Upper lobe of left lung (tissue), 6 donors: ENCODE results near the gene TACC2. TPM values are rescaled to one million over a fixed set of nuclear protein-coding genes. Genes with fewer than 3 reads are reported as not detected.

Experiments used
- ATAC-seq, 2 donors: fragments of 200-7000 bp; cut with Tn5 transposase; one replicate each; pipeline ENCODE4 v1.9.1; 2022; ENCODE audit warnings: mild to moderate bottlenecking in 2 of 2, moderate library complexity in 2 of 2; ENCODE audit not compliant: low FRiP score in 2 of 2
- DNase-seq, 2 donors: peaks; one replicate each; pipeline ENCODE4 v3.0.0-alpha.2; 2019 to 2020
- H3K27ac ChIP-seq, 4 donors: fragments of 200-600 bp; sonication (generic); one replicate each; pipeline ENCODE4 v1.5.1; 2016 to 2019
- H3K27me3 ChIP-seq, 4 donors: fragments of 200-600 bp; sonication (generic); one replicate each; pipeline ENCODE4 v1.5.1; 2017 to 2019
- H3K36me3 ChIP-seq, 4 donors: fragments of 200-600 bp; sonication (generic); one replicate each; pipeline ENCODE4 v1.5.1; 2016 to 2019
- H3K4me1 ChIP-seq, 4 donors: fragments of 200-600 bp; sonication (generic); one replicate each; pipeline ENCODE4 v1.5.1; 2018 to 2019
- H3K4me3 ChIP-seq, 4 donors: fragments of 200-600 bp; sonication (generic); one replicate each; pipeline ENCODE4 v1.5.1; 2017 to 2019; ENCODE audit warnings: mild to moderate bottlenecking in 2 of 4, moderate library complexity in 1 of 4
- H3K9me3 ChIP-seq, 4 donors: fragments of 200-600 bp; sonication (generic); one replicate each; pipeline ENCODE4 v1.5.1; 2018 to 2019
- EP300 ChIP-seq, 4 donors: sonication (generic); formaldehyde crosslinking; IDR thresholded peaks; one replicate each; pipeline ENCODE4 v1.5.1; 2017; ENCODE audit warnings: antibody characterized with exemption in 4 of 4, control low read depth in 2 of 4
- POLR2A ChIP-seq, 4 donors: fragments of 450-650 bp; IDR thresholded peaks; one replicate each; pipeline ENCODE4 v1.5.1; 2016 to 2017; ENCODE audit warnings: antibody characterized with exemption in 4 of 4, mild to moderate bottlenecking in 2 of 4
- POLR2AphosphoS5 ChIP-seq, 2 donors: sonication (generic); formaldehyde crosslinking; IDR thresholded peaks; one replicate each; pipeline ENCODE4 v1.5.1; 2017; ENCODE audit warnings: antibody characterized with exemption in 2 of 2
- WGBS, 2 donors: methylation state at CpG; one replicate each; pipeline ENCODE4 v1.1.5; 2017 to 2018; 5-methylcytosine and 5-hydroxymethylcytosine counted together
- total RNA-seq, 6 donors: library from RNA; depleted of rRNA in 4 of 6; stranded (reverse); fragments of >200 nt in 4 of 6; gene quantifications; one replicate each; pipeline versions ENCODE4 v1.1.0 to v1.2.1, GENCODE V29; 2016 to 2021
- TF ChIP-seq, protein P1 (sequence below), 6 experiments: fragments of 450-650 bp in 4 of 6; fragments of 200-600 bp in 2 of 6; sonication (generic) in 2 of 6; IDR thresholded peaks; one replicate each; pipeline ENCODE4 v1.5.1; 2016 to 2019; ENCODE audit warnings: antibody characterized with exemption in 6 of 6
- donor health status: DM: no; HTN: no; CAD: no; lungs with moderate emphysema.
- donor health status: DM: no; HTN: yes; CAD: no; lungs with severe emphysema.

The TACC2 gene
- total RNA-seq, 6 donors from 2014 or later: 158 to 701 (median 386) TPM

DNA sequence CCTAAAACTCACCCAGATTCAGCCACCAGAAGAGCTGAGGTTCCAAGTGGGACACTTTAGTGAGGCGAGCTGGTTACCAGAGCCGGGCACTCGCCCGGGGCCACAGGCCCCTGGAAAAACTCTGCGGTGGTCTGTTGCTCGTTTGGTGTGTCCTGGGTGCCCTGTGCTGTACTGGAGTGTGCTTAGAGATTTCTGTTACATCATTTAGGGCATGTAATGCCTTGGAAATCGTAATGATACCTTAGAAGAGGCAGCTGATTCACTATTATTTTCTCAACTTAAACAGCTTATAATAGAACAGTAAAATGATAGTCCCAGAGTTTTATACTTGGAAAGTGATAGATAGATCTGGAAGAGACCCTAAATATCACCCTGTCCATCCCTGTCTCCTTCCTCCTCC lies 233.7 kb downstream of the TACC2 start:
- WGBS, 2 donors: 94 to 96% methylated on average over 6 to 7 of the region's 7 CpGs
- ATAC-seq: no peak
- Histone ChIP-seq H3K4me3 (no peak overlapping the region), H3K36me3 (peaks cover 21 to 95% (median 72%) of the 10 kb centered on the region in 4 donors), H3K27me3 (no peaks in the 10 kb centered on the region), H3K4me1 (no peaks in the 10 kb centered on the region), H3K27ac (no peak overlapping the region), H3K9me3 (no peaks in the 10 kb centered on the region)
- DNase-seq: no peak
- no peak for TF ChIP-seq POLR2AphosphoS5 (IDR thresholded peaks at IDR 0.05)
- TF ChIP-seq EP300 (IDR thresholded peaks at IDR 0.05): no peak
- TF ChIP-seq, protein P1, sequence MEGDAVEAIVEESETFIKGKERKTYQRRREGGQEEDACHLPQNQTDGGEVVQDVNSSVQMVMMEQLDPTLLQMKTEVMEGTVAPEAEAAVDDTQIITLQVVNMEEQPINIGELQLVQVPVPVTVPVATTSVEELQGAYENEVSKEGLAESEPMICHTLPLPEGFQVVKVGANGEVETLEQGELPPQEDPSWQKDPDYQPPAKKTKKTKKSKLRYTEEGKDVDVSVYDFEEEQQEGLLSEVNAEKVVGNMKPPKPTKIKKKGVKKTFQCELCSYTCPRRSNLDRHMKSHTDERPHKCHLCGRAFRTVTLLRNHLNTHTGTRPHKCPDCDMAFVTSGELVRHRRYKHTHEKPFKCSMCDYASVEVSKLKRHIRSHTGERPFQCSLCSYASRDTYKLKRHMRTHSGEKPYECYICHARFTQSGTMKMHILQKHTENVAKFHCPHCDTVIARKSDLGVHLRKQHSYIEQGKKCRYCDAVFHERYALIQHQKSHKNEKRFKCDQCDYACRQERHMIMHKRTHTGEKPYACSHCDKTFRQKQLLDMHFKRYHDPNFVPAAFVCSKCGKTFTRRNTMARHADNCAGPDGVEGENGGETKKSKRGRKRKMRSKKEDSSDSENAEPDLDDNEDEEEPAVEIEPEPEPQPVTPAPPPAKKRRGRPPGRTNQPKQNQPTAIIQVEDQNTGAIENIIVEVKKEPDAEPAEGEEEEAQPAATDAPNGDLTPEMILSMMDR (IDR thresholded peaks at IDR 0.05): no peak
- no peak for TF ChIP-seq POLR2A (IDR thresholded peaks at IDR 0.05)

DNA sequence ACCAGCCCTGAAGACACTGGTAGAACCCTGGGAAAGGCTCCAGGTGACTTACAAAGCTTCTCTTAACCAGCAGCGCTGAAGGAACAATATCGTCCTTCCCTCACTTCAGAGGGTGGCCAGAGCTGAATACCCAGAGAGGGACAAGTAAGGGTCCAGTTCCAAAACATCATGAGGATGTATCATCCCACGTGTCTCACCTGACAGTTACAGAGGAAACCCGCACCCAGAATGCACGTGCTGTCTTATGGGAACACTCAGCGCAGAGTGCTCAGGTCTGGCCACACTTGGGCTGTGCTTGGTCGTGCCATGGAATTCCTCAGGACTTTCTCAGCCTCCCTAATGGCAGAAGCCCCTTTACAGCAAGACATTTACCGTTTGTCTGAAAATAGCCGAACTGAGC lies 235.2 kb downstream of the TACC2 start:
- no peak for TF ChIP-seq POLR2AphosphoS5 (IDR thresholded peaks at IDR 0.05)
- no peak for TF ChIP-seq POLR2A (IDR thresholded peaks at IDR 0.05)
- TF ChIP-seq, protein P1 (IDR thresholded peaks at IDR 0.05): no peak
- no peak for TF ChIP-seq EP300 (IDR thresholded peaks at IDR 0.05)
- DNase-seq (no peak), ATAC-seq (no peak)
- Histone ChIP-seq H3K27ac (no peak overlapping the region), H3K36me3 (peaks cover 27 to 95% (median 73%) of the 10 kb centered on the region in 4 donors), H3K27me3 (no peaks in the 10 kb centered on the region), H3K4me3 (no peak overlapping the region), H3K9me3 (no peaks in the 10 kb centered on the region), H3K4me1 (no peaks in the 10 kb centered on the region)
- WGBS, 2 donors: 90 to 93% methylated on average over 6 to 9 of the region's 9 CpGs

DNA sequence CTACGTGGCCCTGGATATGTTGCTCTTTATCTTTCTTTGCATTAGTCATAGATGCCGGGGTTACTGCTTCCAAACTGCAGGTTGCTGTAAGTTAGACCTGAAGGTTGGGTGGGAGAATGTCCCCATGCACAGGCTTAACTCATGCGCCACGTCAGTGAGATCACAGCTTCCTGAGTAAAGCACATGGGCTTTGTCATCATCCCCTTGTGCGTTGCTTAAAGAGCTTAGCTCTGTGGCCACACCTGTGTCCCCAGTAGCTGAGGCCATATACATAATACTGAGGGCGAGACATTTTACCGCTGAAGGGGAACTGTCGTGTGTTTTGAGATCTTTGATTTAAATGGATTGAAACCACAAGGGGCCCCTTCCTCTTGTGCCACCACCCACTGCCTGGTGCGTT lies 236.4 kb downstream of the TACC2 start:
- H3K4me1 ChIP-seq: no peaks in the 10 kb centered on the region
- WGBS, 2 donors: 72 to 80% methylated on average over 7 to 9 of the region's 9 CpGs
- peaks cover 28 to 99% (median 78%) of the 10 kb centered on the region in 4 donors for H3K36me3 ChIP-seq

DNA sequence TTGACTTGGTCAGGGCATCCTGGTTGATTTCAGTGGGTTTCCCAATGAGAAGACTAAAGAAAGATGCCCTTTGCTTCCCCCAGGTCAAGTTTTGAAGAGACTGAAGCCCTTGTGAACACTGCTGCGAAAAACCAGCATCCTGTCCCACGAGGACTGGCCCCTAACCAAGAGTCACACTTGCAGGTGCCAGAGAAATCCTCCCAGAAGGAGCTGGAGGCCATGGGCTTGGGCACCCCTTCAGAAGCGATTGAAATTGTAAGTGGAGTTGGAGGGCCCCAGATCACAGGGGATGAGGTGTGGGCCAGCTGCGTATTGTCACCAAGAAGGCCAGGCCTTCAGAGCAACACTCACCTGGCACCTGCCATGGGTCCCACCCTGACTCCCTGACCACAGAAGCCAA lies 238.8 kb downstream of the TACC2 start:
- TF ChIP-seq, protein P1 (IDR thresholded peaks at IDR 0.05): no peak
- TF ChIP-seq POLR2A (IDR thresholded peaks at IDR 0.05) (no peak), EP300 (IDR thresholded peaks at IDR 0.05) (no peak), POLR2AphosphoS5 (IDR thresholded peaks at IDR 0.05) (no peak)
- H3K27me3 ChIP-seq: no peaks in the 10 kb centered on the region
- WGBS, 2 donors: 92 to 93% methylated on average over 2 to 4 of the region's 4 CpGs
- peaks cover 24 to 94% (median 78%) of the 10 kb centered on the region in 4 donors for H3K36me3 ChIP-seq
- no peaks in the 10 kb centered on the region for H3K9me3 ChIP-seq
- H3K4me3 ChIP-seq: no peak overlapping the region
- DNase-seq (no peak), ATAC-seq (no peak)
- no peak overlapping the region for H3K27ac ChIP-seq
- H3K4me1 ChIP-seq: no peaks in the 10 kb centered on the region

More for the DNA sequence above, 236.4 kb downstream of the TACC2 start:
- TF ChIP-seq EP300 (IDR thresholded peaks at IDR 0.05) (no peak), POLR2A (IDR thresholded peaks at IDR 0.05) (no peak), POLR2AphosphoS5 (IDR thresholded peaks at IDR 0.05) (no peak)
- TF ChIP-seq, protein P1 (IDR thresholded peaks at IDR 0.05): no peak
- DNase-seq (no peak), ATAC-seq (no peak)
- H3K27me3 ChIP-seq: no peaks in the 10 kb centered on the region
- H3K27ac ChIP-seq: no peak overlapping the region
- H3K4me3 ChIP-seq: no peak overlapping the region
- H3K9me3 ChIP-seq: no peaks in the 10 kb centered on the region

DNA sequence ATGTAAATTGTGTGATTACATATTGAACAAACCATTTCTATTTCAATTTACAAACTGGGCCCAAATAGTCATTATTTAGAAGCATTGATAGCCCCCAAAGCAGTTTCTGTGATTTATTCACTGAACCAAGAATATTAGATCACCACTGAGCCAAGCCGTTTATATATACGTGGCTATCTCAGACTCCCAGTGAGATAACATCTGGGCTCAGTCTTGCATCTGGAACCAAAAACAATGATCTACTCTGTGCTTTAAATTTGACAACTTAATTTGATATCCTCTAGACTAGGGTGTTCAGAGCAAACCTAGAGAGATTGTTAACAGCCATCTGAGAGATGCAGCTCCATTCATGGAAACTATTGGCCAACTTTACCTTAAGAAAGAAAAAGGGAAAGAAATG lies 240.7 kb downstream of the TACC2 start:
- 61 to 83% methylated on average over 2 of the region's 2 CpGs for WGBS, 2 donors

More for the DNA sequence above, 240.7 kb downstream of the TACC2 start:
- ATAC-seq: no peak
- Histone ChIP-seq H3K36me3 (peaks cover 24 to 95% (median 71%) of the 10 kb centered on the region in 4 donors), H3K4me1 (no peaks in the 10 kb centered on the region), H3K27me3 (no peaks in the 10 kb centered on the region), H3K4me3 (no peak overlapping the region), H3K27ac (no peak overlapping the region), H3K9me3 (no peaks in the 10 kb centered on the region)
- no peak for DNase-seq
- TF ChIP-seq POLR2AphosphoS5 (IDR thresholded peaks at IDR 0.05): no peak
- no peak for TF ChIP-seq EP300 (IDR thresholded peaks at IDR 0.05)
- TF ChIP-seq, protein P1 (IDR thresholded peaks at IDR 0.05): no peak
- TF ChIP-seq POLR2A (IDR thresholded peaks at IDR 0.05): no peak
